C4-2B (cell line): Measurements from ENCODE around the gene PXYLP1.

Experiments
- CTCF ChIP-seq: fragments of 450-650 bp; conservative IDR thresholded peaks from 2 replicates; pipeline ENCODE4 v1.5.1; 2017; ENCODE audit warnings: mild to moderate bottlenecking
- ZFX ChIP-seq: fragments of 450-650 bp; IDR thresholded peaks from 2 replicates; pipeline ENCODE4 v1.6.1; 2017

GRCh38 chr3:141239511-141240281 is 8.1 kb downstream of the PXYLP1 start:
- no peak for TF ChIP-seq CTCF
- TF ChIP-seq ZFX: no peak
